SHP77 (cell line): ENCODE data around the gene BCAS1.

Source experiments
- DNase-seq, 2 experiments: peaks; one replicate each; lab custom pipeline; 2025; lab: John Stamatoyannopoulos, UW

The BCAS1 gene

DNA sequence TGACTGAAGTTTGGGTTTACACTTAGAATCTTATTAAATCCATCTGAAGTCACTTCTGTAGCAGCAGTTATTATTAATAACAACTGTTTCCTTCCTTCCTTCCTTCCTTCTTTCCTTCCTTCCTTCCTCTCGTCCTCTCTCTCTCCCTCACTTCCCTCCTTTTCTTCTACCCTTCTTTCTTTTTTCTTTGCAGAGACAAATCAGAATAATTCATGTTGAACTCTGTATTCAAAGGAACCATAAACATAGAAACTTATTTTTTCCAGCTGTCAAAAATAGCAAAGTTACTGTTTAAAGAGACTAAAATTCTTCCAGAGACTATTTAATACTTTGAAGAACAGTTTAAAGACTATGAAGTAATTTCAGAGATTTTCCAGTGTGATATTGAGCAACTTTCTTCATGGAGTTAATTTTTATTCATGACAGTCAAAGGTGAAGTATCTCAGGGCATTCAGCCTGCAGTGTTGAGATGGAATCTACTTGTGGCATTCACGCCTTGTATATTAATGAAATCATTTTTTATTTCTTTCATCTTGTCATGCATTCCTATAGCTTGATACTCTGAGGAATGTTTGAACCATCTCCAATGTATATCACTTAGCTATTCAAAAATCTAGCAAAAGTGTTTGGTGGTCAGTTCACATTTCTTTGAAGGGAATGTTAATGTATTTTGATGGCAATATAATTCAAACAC, 109.7 kb downstream of the BCAS1 start:
- DNase-seq = no peak

DNA sequence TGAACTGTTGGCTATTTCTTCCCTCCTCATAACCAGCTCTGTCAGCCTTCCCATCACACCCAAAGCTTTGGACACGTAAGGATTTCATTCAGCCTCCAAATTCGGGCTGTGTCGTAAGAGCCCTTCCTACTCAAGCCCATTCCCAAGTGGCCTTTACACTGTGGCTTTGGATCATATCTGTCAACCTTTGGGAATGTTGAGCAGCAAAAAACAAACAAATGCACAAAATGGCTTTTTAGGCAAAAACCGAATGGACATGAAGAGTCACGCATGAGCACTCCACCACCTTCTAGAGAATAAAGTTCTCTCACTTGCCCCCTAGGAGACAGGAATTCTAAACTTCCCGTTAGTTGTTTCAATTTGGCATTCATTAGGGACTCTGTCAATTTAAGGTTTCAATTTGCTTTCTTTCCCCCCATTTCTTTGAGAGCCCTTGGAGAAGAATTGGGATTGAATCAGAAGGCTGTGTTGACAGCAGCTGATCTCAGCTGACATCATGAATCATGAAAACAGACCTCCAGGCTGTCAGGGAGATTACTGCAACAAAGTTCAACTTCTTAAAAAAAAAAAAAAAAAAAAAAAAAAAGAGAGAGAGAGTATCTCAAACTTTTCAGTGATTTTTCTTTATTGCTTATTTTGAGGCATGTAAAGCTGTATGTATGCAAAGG, 110.3 kb downstream of the BCAS1 start:
- DNase-seq = no peak

DNA sequence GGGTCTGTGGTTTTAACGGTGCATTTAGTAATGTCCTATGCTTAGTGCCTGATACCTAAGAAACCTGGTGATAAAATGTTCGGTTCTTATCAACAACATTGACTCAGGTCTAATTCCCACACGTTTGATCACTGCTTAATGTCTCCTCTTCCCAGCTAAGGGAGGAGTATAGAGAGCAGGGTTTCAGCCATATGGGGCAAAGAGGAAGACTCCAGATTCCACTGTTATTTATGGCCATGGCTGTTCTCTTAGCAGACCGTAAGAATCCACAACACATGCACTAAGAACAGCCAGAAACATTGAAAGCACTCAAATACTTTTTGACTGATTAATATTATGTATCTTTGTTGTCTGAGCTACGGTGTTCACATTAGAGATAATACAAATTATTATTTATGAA, 112.1 kb downstream of the BCAS1 start:
- DNase-seq = no peak

DNA sequence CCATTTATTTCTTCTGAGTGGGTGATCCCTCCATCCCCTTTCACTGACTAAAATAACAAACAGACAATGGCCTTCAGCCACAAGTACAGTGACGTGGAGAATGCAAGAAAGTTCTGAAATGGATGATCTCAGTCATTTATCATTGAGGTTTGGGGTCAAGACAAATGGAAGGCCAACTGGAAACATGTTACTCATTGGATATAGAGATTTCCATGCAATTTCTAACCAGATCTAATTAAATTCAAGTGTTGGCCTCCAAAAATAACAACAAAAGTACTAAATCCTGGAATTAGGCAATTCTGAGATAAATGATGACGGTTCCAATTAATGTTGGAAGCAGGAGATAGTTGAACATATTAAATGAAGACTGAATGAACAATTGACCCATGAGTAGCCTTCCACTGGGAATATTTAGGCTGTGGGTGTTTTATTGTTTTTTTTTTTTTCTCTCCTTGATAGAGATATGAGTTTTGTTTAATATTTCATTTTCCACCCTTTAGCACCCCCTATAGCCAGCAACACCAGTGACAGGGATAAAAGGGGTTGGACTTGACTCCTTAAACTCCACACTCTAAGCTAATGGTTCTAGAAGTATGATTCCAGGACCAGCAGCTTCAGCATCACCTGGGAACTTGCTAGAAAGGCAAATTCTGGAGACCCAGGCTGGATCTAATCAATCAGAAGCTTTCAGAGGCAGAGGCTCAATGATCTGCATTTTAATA, 112.8 kb downstream of the BCAS1 start:
- DNase-seq = no peak

DNA sequence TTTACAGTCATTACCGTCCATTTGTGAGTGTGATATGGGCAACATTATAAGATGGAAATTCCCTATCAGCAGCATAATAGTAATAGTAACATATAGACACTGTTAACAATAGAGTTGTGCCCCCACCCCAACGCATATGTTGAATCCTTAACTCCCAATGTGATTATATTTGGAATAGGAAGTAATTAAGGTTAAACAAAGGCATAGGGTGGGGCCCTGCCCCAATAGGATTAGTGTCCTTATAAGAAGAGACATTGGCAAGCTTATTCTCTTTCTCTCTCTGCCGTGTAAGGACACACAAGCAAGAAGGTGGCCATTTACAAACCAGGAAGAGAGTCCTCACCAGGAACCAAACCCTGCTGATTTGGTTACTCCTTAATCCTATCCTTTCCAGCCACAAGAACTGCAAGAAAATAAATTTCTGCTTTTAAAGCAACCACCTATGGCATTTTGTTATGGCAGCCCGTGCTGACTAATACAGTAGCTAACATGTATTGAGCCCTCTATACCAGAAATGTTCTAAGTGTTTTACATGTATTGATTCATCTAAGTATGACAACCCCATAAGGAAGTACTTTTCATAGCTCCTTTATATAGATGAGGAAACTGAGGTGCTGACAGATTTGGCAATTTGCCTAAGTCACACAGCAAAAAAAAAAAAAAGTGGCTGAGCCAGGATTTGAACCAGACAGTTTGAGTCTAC, 114.2 kb downstream of the BCAS1 start:
- DNase-seq = no peak

DNA sequence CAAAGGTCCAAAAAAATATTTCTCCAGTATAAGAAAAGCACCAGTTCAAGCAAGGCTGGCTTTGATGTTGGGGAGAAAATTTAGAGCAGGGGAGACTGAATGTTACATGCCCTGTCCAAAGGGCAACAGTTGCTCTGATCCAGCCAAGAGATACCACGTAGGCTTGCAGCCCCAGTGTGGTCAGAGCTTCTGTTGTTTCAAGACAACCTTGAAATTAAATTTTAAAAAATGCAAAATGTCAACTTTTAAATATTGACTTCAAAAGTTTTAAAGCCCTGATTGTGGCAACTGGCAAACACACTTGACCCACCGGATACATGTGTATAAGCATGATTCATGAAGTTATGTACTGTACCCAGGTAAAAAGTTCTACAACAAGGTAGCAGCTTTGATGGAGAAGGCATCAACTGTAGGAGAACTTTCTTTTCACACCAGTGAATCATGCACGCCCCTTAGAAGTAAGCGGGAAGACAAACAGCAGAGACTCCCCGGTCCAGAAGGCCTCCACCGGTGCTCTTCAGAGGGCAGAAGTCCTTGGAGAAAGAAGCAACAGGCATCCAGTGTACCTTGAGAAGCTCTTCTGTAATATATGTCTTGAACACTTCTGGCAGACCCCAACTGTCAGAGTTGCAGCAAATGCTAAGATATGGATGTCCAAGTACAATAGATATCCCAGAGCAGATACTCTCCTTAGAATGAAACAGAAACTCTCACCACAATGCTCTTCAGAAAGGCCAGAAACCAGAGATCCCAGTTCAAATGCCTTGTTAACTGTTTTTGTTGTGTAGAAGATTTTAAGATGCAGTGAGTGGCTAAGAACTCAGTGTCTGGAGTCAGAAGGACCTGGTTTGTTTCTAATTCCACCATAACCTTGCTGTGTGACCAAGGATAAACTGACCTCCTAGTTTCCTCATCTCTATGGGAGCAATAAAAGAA, 115.4 kb downstream of the BCAS1 start:
- no peak for DNase-seq

DNA sequence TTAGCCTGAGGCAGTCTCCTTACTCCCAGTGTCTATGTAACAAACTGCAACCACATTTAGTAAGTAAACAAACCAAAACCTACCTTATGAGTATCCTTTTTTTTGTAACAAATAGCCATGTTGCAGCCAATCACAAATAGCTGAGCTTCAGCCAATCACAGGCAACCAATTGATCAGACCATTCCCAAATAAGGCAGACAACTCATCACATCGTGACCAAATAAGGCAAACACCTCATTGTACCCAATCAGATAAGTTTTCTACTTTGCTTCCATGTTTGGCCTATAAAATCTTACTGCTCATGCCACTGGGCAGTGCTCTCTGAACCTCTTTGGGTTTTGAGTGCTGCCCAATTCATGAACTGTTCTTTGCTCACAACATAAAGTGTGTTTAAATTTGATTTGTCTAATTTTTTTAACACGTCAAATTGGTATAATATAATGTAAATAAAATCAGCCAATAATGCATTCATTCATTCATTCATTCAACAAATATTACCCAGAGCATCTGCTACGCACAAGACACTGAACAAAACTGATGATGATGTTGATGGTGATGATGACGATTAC, 117.8 kb downstream of the BCAS1 start:
- no peak for DNase-seq

DNA sequence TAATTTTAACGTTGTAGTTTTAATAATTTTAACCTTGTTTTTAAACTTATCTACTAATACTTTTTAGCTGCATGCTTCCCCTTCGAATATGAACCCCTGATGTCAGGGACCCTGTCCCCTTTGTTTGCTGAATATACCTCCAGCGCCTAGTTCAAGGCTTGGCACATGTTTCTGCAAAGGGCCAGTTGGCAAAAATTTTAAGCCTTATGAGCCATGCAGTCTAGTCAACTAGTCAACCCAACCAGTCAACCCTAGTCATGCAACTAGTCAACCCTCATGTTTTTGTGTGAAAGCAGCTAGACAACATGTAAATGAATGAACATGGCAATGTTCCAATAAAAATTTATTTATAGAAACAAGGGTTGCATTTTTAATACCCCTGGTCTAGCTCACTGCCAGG, 119.8 kb downstream of the BCAS1 start:
- DNase-seq = no peak

DNA sequence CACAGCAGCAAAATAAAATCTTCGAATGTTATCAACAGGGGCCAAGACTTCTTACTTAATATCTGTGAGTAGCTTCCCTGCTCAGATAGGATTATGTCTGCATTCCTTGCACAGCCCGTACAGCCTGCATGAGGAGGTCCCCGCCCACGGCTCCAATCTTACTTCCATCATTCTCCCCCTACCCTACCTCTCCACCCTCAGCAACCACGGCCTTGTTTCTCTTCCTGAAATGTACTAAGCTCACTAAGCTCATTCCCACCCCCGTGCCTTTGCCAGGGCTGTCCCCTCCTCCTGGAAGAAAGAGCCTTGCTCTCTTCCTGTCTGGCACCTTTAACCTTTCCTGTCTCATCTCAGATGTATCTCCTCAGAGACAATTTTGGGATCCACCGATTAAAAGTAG, 120.4 kb downstream of the BCAS1 start:
- no peak for DNase-seq

DNA sequence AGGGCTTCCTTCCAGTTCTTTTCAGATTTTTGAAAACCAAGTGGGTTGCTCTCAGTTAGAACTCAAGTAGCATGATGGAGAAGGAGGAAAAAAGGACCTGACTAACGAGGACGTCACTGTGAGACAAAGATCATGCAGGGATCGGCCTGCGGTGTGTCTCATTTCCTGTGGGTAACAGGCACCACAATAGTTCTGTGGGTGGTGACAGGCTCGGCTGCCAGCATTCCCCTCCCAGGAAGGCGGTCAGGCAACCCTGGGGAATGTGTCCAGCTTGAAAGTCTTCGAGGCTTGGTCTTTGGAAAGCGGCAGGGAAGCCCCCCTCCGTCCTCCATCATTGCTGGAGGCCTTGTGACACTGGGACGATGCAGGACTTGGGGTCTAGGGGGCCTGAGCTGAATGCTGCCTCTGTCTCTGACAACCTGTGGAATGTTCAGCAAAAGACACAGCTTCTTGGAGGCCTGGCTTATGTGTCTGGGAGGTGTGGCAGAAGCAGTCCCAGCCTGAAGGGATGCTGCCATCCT, 121.0 kb downstream of the BCAS1 start:
- no peak for DNase-seq

DNA sequence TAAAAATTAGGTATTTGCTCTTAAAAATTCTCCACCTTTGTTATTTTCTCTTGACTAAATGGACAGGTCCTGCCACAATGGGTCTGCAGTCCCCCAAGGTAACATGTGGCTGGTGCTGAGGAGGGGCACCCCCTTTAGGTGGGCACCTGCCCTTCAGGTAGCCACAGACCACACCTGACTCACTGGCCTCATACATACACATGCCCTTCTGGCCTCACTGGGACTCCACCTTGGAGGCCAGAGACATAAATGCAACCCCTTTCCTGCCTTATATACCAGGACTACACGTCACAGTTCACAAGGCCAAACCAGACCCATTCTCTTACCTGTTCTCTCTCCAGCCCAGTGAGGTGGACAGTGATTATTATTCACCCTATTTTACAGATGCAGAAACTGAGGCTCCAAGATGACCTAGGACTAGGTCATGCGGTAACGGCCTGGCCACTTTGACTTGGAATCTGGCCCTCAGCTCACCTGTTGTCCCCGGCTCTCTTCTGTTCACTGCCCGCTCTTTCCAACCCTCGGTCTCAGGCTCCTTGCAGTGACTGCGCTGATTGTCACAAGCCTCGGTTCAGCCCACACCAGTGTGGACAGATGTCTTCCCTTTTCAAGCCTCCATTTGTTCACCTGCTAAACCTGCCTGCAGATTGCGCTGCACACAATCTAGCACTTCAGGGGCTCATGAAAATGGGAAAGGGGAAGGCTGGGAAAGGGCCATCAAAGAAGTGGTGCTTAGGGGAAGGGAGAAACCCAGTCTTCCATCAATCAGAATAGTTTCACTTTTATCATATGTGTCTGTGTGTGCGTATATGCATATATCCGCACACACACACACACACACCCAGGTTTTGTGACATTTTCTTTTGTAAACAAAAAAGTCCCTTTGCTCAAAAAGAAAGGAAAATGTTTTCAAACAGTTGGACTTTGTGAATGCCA, 121.7 kb downstream of the BCAS1 start:
- no peak for DNase-seq

DNA sequence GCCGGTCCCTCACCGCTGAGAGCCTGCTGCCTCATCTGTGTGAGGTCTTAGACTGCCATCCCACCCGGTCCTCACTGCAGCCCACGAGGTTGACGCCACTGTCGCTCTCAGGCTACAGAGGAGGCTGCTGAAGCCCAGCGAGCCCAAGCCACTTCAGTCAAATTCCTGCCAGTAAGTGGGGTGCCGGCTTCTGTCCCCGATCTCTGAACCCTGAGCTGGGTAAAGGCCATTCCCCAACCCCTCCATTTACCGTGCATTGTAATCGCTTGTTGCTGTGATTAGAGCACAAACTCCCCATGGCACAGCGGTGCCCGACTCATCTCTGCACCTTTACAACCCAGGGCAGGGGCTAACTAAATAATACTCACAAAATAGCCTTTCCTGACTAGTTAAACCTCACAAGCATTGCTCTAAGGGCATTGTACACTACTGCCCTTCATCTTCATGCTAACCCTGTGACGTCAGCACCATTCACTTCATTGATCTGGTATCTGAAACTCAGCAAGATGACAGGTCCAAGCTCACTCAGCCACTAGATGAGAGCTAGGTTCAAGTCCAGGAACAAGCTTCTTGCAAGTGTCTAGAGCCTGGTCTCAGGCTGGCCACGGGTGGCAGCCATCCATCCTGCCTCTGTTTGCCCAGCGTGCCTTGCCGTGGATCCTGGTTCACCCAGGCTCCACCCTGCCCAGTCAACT, 122.7 kb downstream of the BCAS1 start:
- DNase-seq = no peak

DNA sequence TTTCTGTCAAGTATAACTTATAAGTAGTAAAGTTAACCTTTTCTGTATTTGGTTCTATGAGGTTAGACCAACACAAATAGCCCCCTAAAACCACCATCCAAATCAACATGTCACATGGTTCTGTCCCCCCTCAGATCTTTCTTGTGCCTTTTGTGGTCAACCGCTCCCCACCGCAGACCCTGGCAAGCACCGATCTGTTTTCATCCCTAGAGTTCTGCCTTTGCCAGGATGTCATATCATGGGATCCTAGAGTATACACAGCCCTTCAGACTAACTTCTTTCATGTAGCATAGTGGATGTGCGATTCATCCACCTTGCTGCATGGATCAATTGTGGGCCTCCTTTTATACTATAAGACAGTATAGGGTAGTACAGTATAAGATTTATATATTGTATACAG, 124.3 kb downstream of the BCAS1 start:
- DNase-seq = no peak

DNA sequence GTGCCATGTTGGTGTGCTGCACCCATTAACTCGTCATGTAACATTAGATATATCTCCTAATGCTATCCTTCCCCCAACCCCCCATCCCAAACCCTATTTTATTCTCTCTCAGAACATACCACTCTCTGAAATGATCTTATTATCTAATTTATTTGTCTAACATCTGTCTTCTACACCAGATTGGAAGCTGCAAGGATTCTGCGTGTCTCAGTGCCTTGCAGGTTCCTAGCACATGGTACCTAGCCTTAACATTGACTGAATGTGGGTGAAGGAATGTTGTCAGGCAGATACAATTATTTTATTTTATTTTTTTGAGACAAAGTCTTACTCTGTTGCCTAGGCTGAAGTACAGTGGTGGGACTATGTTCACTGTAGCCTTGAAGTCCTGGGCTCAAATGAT, 124.9 kb downstream of the BCAS1 start:
- no peak for DNase-seq

DNA sequence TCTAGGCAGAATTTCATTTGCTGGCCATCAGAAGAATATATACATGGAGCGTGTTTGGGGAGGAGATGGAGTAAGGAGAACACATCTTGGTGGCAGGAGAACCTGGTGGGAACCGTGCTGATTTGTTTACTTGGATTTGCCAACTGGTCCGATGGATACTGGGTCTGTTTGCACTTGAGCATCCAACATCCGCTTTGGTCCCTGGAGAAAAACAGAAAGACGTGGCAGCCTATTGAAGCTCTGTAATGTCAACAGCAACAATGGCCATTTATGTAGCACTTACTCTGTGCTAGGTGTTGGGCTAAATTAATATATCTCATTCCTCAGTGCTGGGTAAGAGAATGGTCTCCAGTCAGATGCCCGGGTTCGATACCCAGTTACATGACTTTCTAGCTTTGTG, 125.6 kb downstream of the BCAS1 start:
- DNase-seq = no peak

DNA sequence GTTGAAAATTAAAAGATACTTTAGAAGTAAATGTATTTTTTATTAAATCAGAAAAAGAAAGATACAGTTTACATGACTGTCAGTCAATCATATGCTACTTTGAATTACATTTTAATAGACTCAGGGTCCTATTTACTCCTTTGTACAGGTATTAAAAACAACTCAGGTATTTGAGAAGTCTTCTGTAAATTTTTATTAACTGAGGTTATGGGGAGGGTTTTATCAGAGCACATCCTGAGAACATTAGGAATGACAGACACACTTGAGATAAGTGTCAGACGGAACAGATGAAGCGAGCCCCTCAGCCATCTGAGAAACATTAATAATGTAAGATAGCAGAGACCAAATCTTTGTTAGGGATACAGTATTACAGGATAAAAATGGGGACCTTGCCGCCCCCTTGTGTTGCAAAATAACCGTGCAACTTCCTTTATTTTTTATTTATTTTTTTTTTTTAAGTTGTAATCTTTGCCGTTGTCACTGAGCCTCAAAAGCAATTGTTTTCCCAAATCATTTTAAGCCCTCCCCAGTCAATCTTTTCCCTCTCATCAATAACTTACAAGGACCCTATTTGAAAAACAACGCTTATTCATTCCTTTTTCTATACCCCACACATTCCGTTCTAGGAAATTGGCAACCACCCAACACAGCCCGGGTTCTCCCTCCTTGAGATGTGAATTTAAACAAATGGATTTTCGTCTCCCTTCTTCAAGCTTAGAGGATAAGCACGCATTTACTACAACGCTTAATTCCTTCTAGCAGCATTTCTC, 126.7 kb downstream of the BCAS1 start:
- DNase-seq = no peak

DNA sequence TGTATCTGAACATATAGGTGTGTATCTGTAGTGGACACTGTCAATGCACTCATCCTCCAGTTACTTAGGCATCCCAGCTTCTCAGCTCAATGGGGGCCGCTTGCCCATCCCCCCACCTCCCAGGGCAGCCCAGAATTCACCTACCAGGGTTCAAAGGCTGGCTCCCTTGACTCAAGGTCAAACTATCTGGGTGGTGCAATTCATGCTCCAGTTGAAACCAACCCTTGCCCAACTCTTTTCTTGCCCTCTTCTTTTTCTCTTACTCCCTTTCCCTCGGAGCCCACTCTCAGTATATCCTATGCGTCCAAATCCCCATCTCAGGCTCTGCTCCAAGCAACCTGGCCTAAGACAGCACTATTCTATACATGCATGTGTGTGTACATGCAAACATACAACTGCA, 127.4 kb downstream of the BCAS1 start:
- DNase-seq = no peak

DNA sequence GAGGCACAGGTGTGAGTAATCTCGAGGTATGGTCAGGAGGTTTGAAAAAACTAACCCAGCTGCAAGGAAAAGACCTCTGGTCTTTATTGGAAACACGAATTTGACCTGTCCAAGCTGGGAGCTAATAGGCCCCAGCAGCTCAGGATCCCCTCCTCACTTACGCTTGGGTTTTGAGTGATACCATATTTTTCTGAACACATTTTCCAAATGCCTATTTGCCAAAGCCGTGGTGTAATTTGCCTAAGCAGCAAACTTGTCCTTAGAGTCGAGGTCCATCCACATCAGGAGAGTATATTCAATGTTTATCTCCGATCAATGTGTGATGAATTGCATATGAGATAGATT, 128.0 kb downstream of the BCAS1 start:
- no peak for DNase-seq
